HL-60/S4 (cell line): ENCODE measurements around the gene CFAP299.
"Not testable (repeated sequence)": the region's sequence is repeated elsewhere in the genome, so short reads cannot be mapped to it uniquely, and the experiment has no call there.

Experiments
- in situ Hi-C: fragments of 300-500 bp; cut with MboI; formaldehyde crosslinking; loops from 2 replicates; pipeline ENCODE4 v1.14.3; 2022; ENCODE audit warnings: low sequenced_read_pairs

Gene CFAP299

DNA sequence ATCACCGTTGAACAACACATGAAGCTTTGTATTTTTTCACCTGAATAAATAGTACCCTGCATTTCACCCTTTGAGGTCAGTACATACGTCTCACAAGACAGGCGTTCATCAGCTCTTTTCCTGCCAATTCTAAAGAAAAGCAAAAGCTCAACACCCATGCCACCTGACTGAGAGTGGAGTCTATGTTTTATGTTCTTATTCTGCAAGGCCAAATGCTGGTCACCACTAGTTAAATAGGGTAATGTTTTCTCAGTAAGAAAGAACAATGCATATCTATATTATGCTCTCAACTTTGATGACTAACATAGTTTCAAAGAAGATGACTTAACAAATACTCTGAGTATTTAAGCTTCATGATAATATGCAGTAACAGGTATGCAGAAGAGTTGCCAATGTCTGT is 358.6 kb downstream of the CFAP299 start:
- in situ Hi-C loops, result no loop called here

DNA sequence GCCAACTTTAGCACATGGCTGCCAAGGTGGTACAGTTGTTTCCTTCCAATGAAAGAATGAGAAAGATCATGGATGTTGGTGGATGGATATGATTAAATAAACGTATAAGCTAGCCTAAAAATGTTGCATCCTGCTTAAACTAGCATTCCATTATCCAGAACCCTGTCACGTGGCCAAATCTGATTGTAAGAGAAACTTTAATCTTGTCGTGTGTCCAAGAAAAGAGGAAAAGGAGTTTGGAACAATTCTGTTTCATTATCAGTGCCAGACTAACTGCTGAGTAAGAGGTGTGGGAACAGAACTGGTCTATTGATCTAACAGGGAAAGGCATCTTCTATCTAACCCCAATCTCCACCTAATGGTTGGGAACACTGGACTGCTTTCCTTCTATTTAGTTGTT is 369.8 kb downstream of the CFAP299 start:
- in situ Hi-C loops, result no loop called here

DNA sequence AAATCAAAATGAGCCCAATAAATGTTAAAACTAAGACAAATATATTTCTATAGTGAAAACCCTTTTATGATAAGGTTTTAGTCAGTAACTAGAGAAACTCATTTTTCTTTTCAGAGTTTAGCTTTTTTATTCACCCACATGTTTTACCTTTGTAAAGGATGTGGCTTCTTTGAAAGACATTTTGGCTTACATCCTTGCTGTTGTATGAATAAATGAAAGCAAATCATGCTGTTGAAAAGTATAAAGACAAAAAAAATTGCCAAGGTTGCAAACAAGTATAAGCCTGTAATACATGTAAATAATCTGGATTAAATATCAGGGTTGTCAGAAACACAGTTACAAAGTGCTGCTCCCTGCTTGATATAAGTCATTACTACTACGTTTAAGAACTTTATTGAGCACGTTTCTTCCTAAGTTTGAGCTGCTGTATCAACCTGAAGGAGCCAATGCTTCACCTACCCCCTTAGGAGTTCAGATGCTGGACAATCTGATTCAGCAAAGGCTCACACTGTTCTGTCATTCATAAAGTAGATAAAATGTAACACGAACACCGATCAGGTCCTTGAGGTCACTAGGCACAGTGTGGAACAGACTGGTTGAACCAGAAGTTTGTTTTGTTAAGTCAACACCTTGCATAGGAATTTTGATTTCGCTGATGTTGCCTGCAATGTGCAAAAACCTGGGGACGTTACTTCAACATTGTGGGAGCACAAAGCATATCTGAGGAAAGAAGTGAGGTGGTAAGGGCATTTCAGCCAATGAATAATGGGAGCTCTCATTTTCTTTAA is 373.7 kb downstream of the CFAP299 start:
- in situ Hi-C loops, result no loop called here

DNA sequence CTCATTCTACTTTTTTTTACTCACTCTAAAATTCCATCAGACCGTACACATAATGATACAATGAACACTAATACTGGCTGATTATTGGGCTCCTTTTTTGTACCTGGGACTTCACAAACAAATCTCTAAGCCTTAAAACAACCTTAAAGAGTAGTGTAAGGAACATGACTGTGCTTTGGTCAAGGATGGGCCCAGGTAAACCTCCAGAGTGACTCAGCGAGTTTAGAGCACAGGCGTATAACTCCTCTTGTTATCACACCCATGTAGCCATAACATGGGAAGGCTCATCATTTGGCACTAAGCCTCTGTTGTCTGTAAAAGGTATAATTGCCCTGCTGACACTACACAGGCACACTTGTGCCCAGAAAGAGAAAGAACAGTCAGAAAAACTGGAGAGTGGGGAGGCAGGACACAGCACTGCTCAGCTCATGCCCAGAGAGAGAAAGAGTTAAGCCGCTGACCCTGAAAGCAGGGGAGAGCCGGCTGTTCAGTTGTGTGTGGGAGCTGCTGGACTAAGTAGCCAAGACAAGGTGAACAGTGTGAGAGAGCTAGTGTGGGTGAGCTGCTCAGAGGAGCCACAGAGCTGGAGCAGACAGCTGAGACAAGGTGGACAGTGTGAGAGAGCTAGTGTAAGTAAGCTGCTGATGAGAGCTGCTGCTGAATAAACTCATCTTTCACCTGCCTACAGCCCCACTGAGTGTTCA is 375.4 kb downstream of the CFAP299 start:
- in situ Hi-C loops, result no loop called here

DNA sequence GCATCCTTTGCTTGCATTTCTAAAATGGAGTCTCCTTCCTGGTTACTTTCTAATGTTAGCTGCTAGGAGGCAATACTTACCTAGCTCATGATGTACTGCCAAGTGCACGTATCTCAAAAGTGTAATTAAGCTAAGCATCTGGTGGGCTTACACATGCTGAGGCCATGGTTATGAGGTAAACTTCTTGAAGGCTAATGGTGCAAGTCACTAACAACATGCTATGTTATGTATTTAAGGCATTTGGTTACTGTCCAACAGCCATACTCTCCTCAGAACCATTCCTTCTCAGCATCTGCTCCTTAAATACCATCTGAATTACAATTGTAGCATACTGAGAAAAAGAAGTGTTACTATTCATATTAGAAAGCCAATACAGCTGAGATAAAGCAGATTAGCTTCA is 376.4 kb downstream of the CFAP299 start:
- in situ Hi-C loops, result no loop called here

DNA sequence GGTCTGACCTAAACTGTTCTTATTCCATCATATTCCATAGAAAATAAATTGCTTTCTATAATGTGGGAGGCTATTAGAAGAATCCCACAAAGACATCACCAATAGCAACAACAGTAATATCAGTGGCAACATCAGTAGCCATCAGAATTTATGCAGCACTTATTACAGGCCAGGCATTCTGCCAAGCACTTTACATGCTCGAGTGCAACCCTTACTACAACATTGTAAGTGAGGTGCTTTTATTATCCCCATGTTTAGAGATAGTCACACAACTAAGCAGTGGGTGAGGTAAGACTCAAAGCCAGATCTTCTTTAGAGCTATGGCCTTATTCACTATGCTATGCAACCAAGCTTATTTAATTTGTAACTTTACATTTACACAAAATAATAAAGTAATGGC is 377.9 kb downstream of the CFAP299 start:
- in situ Hi-C loops, result no loop called here

DNA sequence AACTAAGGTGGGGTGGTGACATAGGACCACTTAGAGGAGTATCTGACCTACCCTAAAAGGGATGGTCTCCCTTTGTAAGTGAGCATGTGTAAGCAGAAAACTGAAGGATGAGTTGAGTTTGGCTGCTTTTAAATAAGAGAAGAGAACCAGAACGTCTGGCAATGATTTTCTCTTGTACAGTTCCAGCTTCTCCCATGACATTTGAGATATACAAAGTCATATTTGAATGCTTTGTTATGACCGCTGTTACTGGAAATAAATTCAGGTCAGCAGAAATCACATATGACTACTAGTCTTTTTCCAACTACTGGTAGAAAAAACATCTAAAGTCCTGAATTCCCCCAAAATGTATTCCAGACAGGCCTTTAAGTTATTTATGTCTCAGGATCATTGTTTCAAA is 381.7 kb downstream of the CFAP299 start:
- in situ Hi-C loops, result no loop called here

DNA sequence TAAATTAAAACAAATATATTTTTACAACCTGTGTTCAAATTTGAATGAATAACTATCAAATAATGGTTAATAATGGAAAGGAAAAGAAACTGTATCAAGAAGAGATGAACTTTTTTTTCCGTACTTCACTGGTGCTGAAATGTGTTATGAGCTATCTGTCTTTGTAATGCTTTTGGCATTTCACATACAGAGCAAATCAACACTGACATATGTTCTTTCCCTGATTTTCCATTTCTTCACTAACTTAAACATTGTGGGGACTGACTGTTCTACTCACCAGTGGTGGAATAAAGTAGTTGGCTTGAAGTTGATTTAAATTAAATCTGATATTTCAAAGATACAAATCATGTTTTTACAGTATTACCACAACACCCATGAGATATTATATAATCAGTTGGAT is 390.9 kb downstream of the CFAP299 start:
- in situ Hi-C loops, result no loop called here

DNA sequence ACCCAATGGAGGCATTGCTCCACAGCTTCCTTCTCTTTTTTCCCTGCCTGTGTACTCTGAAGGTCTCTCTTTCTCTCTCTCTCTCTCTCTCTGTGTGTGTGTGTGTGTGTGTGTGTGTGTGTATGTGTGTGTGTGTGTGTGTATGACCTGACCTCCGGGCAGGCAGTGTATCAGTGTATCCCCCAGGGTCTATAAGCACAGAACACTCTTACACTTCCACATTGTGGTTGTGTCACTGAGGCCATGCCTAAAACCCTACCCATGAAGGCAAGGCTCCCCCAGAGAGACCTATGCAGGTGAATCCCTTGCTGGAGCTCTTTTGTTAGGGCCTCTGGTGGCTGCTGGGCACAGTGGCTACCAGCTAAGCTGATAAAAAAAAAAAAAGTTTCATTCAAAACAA is 394.6 kb downstream of the CFAP299 start:
- in situ Hi-C loops, result no loop called here

DNA sequence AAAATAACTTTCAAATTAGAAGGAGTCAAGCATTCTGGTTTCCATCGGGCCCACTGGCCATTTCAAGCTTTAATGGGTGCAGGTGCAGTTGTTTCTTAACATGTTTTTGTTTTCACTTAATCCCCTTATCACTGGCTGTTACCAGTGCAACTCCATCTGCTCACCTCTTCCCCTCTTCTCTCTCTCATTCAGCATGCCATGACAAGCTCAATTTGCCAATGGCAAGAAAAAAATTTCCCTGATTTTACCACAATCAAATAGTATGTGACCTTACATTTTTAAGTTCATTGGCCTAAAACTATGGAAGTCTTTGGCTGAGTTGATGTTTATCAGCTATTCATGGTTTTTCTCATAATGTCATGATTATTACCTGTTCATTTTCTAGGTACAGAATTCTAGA is 395.9 kb downstream of the CFAP299 start:
- in situ Hi-C loops, result no loop called here

DNA sequence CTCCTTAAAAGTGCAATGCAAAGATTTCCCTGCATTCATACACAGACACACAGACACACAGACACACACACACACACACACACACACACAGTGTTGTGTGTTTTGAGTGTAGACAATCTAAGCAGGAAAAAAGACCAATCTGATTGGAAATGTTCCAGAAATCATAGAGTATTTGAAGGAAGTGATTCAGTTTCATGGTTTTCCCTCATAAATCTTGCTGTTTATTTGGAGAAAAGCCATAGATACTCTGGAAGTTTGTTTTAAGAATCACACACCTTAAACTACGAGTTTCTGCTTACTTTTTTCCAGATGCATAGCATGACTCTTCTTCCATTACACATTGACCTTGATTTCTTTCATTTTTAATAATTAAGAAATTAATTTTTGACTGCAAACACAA is 396.5 kb downstream of the CFAP299 start:
- in situ Hi-C loops, result no loop called here

DNA sequence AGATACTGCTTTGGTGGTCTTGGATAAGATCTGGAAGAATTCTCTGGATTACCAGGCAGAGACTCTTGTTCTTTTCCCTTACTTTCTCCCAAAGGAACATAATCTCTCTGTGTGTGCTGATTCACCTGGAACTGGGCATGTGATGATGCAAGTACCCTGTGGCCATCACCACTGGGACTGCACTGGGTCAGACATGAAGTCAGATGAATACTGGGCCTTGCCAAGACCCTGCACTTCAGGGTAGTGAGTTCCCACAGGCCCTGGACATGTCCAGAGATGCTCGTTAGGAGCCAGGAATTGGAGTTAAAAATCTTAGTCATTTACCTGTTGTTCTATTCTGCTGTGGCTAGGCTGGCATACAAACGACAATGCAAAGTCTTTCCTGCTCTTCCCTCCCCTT is 404.8 kb downstream of the CFAP299 start:
- in situ Hi-C loops, result no loop called here

DNA sequence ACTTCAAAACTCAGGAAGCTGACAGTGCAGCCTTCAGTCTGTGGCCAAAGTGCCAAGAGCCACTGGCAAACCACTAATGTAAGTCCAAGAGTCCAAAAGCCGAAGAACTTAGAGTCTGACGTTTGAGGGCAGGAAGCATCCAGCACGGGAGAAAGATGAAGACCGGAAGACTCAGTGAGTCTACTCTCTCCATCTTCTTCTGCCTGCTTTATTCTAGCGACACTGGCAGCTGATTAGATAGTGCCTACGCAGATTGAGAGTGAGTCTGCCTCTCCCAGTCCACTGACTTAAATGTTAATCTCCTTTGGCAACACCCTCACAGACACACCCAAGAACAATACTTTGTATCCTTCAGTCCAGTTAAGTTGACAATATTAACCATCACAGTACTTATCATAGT is 414.0 kb downstream of the CFAP299 start:
- in situ Hi-C loops, result not testable (repeated sequence)

DNA sequence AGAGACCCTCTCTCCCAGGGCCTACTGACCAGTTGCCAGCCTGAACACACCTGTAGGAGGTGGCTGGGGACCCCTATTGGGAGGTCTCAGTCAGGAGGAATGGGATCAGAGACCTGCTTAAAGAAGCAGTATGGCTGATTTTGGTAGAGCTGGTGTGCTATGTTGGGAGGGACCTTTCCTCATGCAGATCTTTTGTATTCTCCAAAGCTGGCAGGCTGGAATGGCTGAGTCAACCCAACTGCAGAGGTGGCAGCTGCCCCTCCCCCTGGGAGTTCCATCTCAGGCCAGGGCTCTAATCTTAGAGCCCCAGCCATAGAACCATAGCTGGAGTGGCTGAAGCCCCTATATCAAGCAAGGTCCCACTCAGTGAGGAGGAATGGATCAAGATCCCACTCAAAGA is 415.7 kb downstream of the CFAP299 start:
- in situ Hi-C loops, result no loop called here

DNA sequence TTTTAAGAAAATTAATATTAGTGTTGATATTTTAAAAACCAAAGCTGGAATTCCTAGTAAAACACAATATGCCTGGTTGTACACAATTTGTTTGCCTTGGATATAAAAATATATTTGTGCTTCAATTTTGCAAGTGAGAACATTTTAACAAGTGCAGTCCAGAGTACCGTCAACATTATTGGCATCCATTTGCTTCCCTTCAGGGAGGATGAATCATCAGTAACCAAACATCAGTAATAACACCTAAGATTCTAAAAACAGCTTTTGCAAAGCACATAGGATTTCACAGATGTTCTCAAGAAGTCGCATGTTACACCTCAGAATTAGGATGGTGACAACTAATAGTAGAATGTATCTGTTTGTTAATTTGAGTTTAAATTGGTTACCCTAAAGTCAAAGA is 432.4 kb downstream of the CFAP299 start:
- in situ Hi-C loops, result no loop called here

DNA sequence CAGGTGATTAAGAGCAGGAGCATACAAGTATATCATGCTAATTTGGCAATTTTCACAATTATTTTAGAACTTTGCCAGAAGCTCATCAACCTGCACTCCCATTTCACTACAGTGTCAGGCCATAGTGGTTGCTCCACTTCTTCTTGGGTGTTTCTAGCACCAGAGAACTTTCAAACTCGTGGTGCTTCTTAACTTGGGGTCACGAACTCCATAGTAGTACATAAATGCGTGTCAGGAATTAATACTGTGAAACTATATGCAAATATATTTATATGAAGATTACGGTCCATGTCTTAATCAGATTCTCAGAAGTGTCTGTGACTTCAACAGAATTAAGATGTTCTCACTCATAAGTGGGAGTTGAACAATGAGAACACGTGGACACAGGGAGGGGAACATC is 440.6 kb downstream of the CFAP299 start:
- in situ Hi-C loops, result no loop called here

DNA sequence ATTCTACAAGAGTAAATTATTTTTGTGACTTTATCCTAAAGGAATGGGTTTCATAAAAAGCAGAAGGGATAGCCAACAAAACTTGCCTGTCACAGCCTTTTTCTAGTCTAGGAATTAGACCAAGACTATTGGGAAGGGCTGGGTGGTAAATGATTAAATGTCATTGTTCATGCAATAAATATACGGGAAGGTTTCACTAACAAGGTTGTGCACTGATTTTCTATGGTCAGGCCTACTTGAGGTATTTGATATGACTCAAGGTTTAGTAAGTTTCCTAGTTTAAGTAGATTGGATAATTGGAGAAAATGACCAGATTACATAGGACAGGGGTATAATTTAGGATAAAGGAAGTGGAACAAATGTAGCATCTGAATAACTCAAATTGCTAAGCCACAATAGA is 445.9 kb downstream of the CFAP299 start:
- in situ Hi-C loops, result no loop called here

DNA sequence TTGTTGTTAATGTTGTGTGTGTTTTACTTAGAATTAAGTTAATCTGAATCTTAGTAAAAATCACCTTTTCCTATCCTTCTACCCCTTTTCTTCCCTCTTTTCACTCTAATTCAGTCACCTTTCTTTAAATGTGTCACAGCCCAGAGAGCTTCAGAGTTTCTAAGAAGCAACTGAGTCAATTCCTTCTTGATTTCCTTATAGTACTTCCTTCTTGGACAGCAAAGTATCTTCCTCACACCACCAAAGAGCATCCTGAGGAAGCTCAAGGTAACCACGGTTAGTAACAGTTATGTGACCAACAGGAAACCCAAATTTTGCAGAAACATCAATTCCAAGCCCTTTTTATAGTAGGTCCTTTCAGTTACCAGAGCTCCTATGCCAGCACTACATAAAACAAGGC is 451.8 kb downstream of the CFAP299 start:
- in situ Hi-C loops, result no loop called here

DNA sequence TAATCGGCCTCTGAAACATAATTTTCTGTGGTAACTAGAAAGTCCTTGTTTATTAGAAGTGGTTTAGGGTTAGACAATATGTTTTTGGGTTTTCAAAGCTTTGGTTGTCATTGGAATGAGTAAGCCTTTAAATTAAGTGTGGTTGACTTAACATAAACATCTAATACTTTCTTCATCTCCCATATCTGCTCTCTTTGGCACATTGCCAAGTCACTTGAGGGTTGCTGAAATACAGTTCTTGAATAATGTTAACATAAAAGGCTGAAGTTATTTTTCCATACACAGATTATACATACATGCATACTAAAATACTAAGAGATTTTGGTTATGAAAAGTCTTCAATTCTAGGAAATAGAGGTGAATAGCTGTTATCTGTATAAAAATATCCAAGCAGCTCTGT is 453.3 kb downstream of the CFAP299 start:
- in situ Hi-C loops, result no loop called here

DNA sequence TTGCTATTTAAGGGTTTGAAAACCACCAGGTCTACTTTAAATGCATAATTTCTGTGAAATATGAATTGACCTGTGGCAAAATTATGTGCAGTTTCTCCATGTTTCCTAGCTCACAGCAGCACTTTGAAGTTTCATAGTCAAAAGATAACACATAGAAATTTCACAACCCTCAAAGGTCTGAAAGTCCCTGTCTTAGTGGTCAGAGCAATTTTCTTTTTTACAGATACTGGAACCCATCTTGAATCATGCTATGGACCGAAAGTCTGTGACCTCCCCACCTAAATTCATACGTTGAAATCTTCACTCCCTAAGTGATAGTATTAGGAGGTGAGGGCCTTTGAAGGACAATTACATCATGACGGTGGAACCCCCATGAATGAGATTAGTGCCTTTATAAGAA is 454.6 kb downstream of the CFAP299 start:
- in situ Hi-C loops, result no loop called here

DNA sequence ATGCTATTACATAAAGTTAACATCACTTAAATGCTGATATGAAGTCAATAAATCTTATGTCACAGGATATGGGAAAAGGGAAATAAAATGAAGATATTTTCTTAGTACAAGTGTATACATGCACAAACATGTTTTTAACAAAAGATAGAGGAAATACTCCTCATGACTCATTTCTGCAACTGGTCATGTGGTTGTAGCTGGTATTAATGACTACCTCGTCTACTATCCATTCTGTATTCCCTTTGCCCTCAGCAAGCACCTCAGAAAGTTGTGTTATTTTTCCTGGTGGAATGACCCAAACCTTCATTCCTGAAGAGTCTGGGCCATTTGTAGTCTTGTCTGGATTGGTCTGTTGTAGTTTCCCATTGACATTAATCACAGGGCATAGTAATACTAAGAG is 458.1 kb downstream of the CFAP299 start:
- in situ Hi-C loops, result not testable (repeated sequence)

DNA sequence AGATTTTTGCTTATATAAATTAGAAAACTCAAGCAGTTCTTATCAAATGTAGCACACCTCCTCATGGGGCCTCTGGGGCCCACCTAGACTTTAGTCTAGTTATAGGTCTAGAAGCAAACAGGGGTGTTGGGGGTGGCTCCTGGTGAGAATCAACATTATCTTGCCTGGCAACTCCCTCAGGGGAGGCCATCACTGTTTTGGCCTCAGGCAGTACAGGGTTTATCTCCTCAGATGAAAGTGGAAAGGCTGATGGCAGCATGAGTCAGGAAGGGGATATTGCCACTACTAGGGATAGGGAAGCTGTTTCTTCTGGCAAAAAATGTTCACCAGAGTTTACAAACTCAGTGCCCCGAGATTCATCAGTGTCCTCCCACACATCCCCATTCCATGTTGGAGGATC is 462.6 kb downstream of the CFAP299 start:
- in situ Hi-C loops, result no loop called here

DNA sequence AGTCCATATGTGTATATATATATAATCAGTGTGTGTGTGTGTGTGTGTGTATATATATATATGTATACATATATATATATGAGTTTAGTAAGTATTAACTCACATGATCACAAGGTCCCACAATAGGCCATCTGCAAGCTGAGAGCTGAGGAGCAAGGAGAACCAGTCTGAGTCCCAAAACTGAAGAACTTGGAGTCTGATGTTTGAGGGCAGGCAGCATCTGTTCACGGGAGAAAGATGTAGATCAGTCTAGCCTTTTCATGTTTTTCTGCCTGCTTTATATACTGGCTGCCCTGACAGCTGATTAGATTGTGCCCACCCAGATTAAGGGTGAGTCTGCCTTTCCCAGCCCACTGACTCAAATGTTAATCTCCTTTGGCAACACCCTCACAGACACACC is 465.2 kb downstream of the CFAP299 start:
- in situ Hi-C loops, result not testable (repeated sequence)
